Posterior vena cava (tissue), 2 donors: Measurements from ENCODE around the gene AMOT. TPM values are rescaled to one million over a fixed set of nuclear protein-coding genes. Genes with fewer than 3 reads are reported as not detected.
A peak's percentile ranks its signal among the peaks of the same experiment; 100 is the strongest.

Experiments
- DNase-seq: peaks from one replicate; pipeline ENCODE4 v3.0.0-alpha.2; 2020; ENCODE audit warnings: low spot score
- intact Hi-C, 2 donors: fragments of 100-400 bp; cut with DNase I; formaldehyde crosslinking; loops; one replicate each; pipeline versions ENCODE4 v1.14.1 to v1.14.2; 2022 to 2023
- total RNA-seq, 2 donors: library from RNA; stranded (reverse); fragmentation: NEBNext Ultra II Directional; extraction: Animal tissue kit (Norgen Biotek cat#: 25700); gene quantifications; one replicate each; pipeline ENCODE4 v1.2.1, GENCODE V29; 2021
- donor health status: DM: yes; HTN: yes; CAD: no.
- donor health status: DM: yes; HTN: yes; CAD: no.

AMOT gene
- total RNA-seq, 2 donors from 2014 or later = 12.9 to 21.0 TPM

DNA sequence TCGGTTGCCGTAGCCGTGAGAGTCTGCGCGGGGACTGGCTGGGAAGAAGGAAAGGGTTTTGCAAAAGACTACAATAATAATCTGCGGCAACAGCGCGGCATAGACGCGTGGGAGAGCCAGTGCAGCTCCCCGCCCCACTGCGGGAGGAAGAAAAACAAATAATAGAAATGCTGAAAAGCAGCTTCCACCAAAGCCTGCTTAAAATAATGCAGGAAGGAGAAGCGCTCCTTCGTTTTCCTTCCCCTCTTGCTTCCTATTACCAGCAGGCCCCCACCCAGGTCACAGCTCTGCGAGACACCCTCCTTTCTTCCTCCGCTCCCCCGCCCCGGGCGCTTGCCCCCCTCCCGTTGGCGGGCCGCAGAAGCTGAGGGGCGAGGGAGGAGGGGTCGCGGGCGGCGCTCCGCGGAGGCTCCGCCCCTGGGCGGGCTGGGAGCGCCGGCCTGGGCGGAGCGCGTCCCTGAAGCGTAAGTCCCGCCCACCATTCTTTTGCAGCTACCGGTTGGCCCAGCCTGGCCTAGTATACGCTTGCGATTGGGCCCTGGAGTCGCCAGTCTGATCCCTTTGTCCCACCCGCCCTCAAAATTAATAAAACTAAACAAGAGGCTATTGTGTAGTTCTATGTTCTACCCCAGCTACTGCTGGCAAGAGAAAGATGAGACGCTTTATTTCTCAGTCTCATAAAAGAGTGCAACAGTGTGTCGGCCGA, 636 bp upstream of the AMOT start:
- intact Hi-C loops = no loop called here

DNA sequence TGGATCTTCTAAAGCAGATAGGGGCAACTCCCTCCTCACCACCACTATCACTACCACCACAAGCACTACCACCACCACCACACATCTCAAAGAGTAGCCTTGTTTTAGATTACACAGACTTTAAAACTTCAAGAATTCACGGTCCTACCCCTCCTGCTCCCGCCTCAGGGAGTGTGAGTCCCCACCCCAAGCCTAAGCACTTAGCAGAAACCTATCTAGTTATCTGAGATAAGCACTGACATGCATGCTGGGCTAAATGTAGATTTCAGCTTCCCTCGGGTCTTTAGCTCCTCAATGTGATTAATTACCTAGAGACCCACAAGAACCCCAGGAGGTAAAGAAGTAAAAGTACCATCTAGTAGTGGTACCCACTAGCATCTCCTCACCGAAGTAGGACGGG, 775 bp downstream of the AMOT start:
- intact Hi-C loops = no loop called here
- no peak for DNase-seq

More for the DNA sequence above, 636 bp upstream of the AMOT start:
- DNase-seq = peak; percentile 92

GRCh38 chrX:112837531-112837930, 3.1 kb downstream of the AMOT start:
- DNase-seq = no peak
- intact Hi-C loops = no loop called here

- intact Hi-C loops = no loop called here
- DNase-seq = no peak
Measured at GRCh38 chrX:112835019-112835418, 5.6 kb downstream of the AMOT start.

GRCh38 chrX:112834031-112834845, 6.4 kb downstream of the AMOT start:
- no peak for DNase-seq
- intact Hi-C loops = no loop called here

DNA sequence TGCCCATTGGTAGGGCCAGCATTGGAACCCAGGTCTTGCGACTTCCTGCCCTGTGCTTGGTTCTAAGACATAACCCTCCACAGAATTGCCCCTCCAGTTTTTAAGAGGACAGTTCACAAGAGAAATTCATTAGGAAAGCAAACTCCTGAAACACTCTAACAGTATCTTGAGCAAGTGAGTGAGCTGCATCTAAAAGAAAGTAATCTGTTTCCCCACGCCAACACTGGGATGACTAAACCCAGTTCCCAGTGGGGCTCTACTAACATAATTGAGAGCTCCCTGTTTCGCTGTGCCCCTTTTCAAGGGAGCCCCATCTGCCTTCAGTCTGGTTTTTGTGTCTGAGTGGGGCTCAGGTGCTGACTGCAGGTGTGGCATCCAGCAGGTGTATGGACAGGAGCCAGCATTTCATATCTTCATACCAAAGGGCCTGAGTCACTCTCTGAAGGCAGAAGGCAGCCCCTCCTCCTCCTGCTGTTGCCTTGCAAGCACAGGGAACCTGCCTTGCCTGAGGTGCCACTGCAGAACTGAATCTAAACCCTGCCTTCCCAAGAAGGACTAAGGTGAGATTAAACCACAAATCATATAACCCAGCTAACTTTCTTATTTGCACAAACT, 8.0 kb downstream of the AMOT start:
- intact Hi-C loops = no loop called here
- DNase-seq = no peak

- no peak for DNase-seq
- intact Hi-C loops = no loop called here
Measured at GRCh38 chrX:112830540-112830939, 10.1 kb downstream of the AMOT start.

GRCh38 chrX:112827292-112827903, 13.2 kb downstream of the AMOT start:
- intact Hi-C loops = no loop called here
- DNase-seq = no peak

DNA sequence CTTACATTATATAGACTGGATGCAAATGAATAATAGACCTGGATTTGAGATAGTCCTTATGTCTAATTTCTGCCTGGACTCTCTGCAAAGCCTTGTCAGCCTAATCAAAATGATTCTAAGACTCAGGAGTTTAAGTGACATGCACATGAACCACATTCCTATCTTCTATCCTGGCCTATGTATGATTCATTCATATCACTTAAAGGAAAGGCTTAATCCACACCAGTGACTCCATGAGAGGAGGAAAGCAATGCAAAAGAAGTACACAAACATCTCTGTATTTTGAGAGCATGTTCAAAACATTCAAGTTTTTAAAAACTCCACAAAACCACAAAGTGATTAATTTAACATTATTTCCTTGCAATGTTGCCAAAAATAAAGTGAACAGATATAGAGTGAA, 14.6 kb downstream of the AMOT start:
- intact Hi-C loops = no loop called here
- DNase-seq = no peak

DNA sequence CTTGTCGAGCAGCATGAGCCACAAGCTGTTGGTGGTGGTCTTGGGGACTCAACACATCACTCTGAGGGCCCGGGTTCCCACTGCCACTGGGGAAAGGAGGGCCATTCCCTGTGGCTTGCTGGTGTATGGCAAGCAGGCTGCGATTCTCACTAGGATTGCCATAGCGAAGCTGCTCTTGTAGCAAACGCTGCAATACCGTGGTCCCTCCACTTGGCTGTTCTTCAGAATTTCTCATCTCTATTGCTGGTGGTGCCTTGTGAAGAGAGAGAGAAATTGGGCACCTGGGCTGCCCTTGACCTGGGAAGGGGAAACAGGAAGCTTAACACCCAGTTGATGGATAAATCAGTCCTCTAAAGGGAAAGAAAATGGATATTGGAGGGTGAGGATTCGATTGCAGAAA, 17.7 kb downstream of the AMOT start:
- intact Hi-C loops = no loop called here

GRCh38 chrX:112820364-112821268, 20.0 kb downstream of the AMOT start:
- DNase-seq = no peak
- intact Hi-C loops = no loop called here

More for the DNA sequence above, 17.7 kb downstream of the AMOT start:
- DNase-seq = no peak

- intact Hi-C loops = no loop called here
- DNase-seq = no peak
Measured at GRCh38 chrX:112819813-112820212, 20.8 kb downstream of the AMOT start.

GRCh38 chrX:112819008-112819640, 21.5 kb downstream of the AMOT start:
- no peak for DNase-seq
- intact Hi-C loops = no loop called here

GRCh38 chrX:112818114-112819007, 22.3 kb downstream of the AMOT start:
- intact Hi-C loops = no loop called here

GRCh38 chrX:112816908-112817307, 23.7 kb downstream of the AMOT start:
- intact Hi-C loops = no loop called here
- no peak for DNase-seq

More at GRCh38 chrX:112818114-112819007, 22.3 kb downstream of the AMOT start:
- DNase-seq = no peak

- no peak for DNase-seq
- intact Hi-C loops = no loop called here
Measured at GRCh38 chrX:112814496-112814895, 26.1 kb downstream of the AMOT start.

DNA sequence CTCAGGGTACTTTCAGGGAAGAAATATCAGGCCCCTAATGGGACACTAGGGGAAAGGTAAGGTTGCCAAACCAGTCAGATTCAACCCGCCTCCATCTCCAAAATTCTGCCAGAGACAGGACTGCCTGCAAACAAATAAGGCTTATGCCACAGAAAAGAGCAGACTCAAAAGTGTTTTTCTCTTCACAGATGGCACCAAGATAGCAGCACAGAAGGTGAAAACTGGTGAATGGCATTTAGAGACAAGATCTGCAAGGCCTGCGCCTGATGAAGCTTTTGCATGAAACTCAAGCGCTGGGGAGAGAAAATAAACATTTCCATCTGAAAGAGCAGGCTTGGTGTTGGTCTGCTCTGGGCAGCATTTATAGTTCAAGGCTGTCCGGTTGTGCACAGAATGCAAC, 27.9 kb downstream of the AMOT start:
- DNase-seq = no peak

More for the DNA sequence above, 27.9 kb downstream of the AMOT start:
- intact Hi-C loops = no loop called here
